OCI-LY7 (cell line): ENCODE data around the gene GJA5. TPM values are rescaled to one million over a fixed set of nuclear protein-coding genes. Genes with fewer than 3 reads are reported as not detected.

Source experiments
- BruUV-seq: library from RNA; stranded (reverse); fragments of 400-500 nt; replicated peaks from 2 replicates; lab custom pipeline; 2021; lab: Mats Ljungman, UMichigan
- CTCF ChIA-PET: fragments of 300-600 bp; sonication (Branson Sonifier 250); formaldehyde crosslinking; loops from one replicate; lab custom pipeline; 2022; ENCODE audit warnings: antibody characterized with exemption; ENCODE audit not compliant: unreplicated experiment; lab: Charles Lee
- POLR2A ChIA-PET: fragments of 300-600 bp; sonication (Branson Sonifier 250); formaldehyde crosslinking; loops from one replicate; lab custom pipeline; 2022; ENCODE audit warnings: antibody characterized with exemption; lab: Charles Lee
- DNase-seq: peaks from one replicate; pipeline ENCODE4 v3.0.0-alpha.2; 2015; ENCODE audit warnings: low spot score
- H2AFZ ChIP-seq: fragments of 200-600 bp; sonication (generic), shearing (Covaris generic); 2 replicates; pipeline ENCODE4 v1.6.1; 2014; ENCODE audit warnings: mild to moderate bottlenecking, antibody characterized with exemption, low read length, moderate library complexity
- H3K27ac ChIP-seq: fragments of 200-600 bp; sonication (generic); 2 replicates; pipeline ENCODE4 v1.5.1; 2014; ENCODE audit warnings: mixed run types, low read depth, mild to moderate bottlenecking, moderate library complexity, low read length, inconsistent platforms; ENCODE audit not compliant: poor library complexity, severe bottlenecking
- H3K36me3 ChIP-seq: fragments of 200-600 bp; sonication (generic); 2 replicates; pipeline ENCODE4 v1.6.1; 2014; ENCODE audit warnings: mild to moderate bottlenecking, antibody characterized with exemption, low read length, moderate library complexity, mixed read lengths; ENCODE audit not compliant: insufficient read depth
- H3K4me1 ChIP-seq: fragments of 200-600 bp; sonication (generic); 2 replicates; pipeline ENCODE4 v1.5.1; 2014; ENCODE audit warnings: mild to moderate bottlenecking, low read length; ENCODE audit not compliant: insufficient read depth, poor library complexity, severe bottlenecking
- H3K4me2 ChIP-seq: fragments of 200-600 bp; sonication (generic); 2 replicates; pipeline ENCODE4 v1.6.1; 2014; ENCODE audit warnings: mild to moderate bottlenecking, low read length
- H3K4me3 ChIP-seq: fragments of 200-600 bp; sonication (generic); 2 replicates; pipeline ENCODE4 v1.5.1; 2014; ENCODE audit warnings: mild to moderate bottlenecking, low read depth, low read length; ENCODE audit not compliant: poor library complexity, severe bottlenecking
- H3K79me2 ChIP-seq: fragments of 200-600 bp; sonication (generic); 2 replicates; pipeline ENCODE4 v1.6.1; 2016; ENCODE audit warnings: low read depth, mild to moderate bottlenecking, low read length, moderate library complexity, mixed read lengths; ENCODE audit not compliant: insufficient read depth
- H3K9me2 ChIP-seq: fragments of 200-600 bp; sonication (generic); 2 replicates; pipeline ENCODE4 v1.6.1; 2016; ENCODE audit warnings: mild to moderate bottlenecking, low read length, mixed read lengths; ENCODE audit not compliant: insufficient read depth
- H3K9me3 ChIP-seq: fragments of 200-600 bp; sonication (generic); 2 replicates; pipeline ENCODE4 v1.6.1; 2014; ENCODE audit warnings: mild to moderate bottlenecking, mixed run types, low read length, mixed read lengths
- H4K20me1 ChIP-seq: fragments of 200-600 bp; sonication (generic); 2 replicates; pipeline ENCODE4 v1.6.1; 2014; ENCODE audit warnings: mild to moderate bottlenecking, antibody characterized with exemption, low read length, moderate library complexity, mixed read lengths; ENCODE audit not compliant: insufficient read depth
- EZH2phosphoT487 ChIP-seq: fragments of 200-600 bp; sonication (generic); IDR thresholded peaks from 2 replicates; pipeline ENCODE4 v1.6.1; 2018; ENCODE audit warnings: low read depth, borderline replicate concordance, mild to moderate bottlenecking, mixed run types, antibody characterized with exemption, low read length, moderate library complexity, mixed read lengths
- intact Hi-C: fragments of 100-400 bp; cut with micrococcal nuclease; formaldehyde crosslinking; loops from one replicate; pipeline ENCODE4 v1.10.0; 2022; ENCODE audit not compliant: unreplicated experiment
- total RNA-seq, 2 experiments: library from RNA; depleted of rRNA in 1 of 2; stranded (reverse); fragments of >200 nt in 1 of 2; shearing (Covaris generic) in 1 of 2; gene quantifications; 2 replicates each; pipeline ENCODE4 v1.2.3, GENCODE V29; 2014 to 2022
- TF ChIP-seq, protein P1 (sequence below): fragments of 200-600 bp; sonication (generic); conservative IDR thresholded peaks from 2 replicates; pipeline ENCODE4 v1.5.1; 2014; ENCODE audit warnings: mild to moderate bottlenecking, antibody characterized with exemption, low read length, moderate library complexity, mixed read lengths

The GJA5 gene
- total RNA-seq, 2 experiments from 2014 or later: not detected

GRCh38 chr1:147717706-147718097, 42.7 kb downstream of the GJA5 start:
- Histone ChIP-seq H4K20me1 (no peaks in the 10 kb centered on the region), H3K4me3 (no peak overlapping the region), H3K79me2 (no peaks in the 10 kb centered on the region), H3K9me3 (peaks cover 14% of the 10 kb centered on the region), H3K4me1 (peaks cover 7% of the 10 kb centered on the region), H3K27ac (no peak overlapping the region), H3K9me2 (no peaks in the 10 kb centered on the region), H3K4me2 (no peak overlapping the region), H2AFZ (no peak overlapping the region), H3K36me3 (no peaks in the 10 kb centered on the region)
- intact Hi-C loops: no loop called here
- DNase-seq: no peak
- ChIA-PET POLR2A (no interaction called here), CTCF (no interaction called here)
- BruUV-seq: no TSS peak
- TF ChIP-seq EZH2phosphoT487: no peak
- TF ChIP-seq, protein P1, sequence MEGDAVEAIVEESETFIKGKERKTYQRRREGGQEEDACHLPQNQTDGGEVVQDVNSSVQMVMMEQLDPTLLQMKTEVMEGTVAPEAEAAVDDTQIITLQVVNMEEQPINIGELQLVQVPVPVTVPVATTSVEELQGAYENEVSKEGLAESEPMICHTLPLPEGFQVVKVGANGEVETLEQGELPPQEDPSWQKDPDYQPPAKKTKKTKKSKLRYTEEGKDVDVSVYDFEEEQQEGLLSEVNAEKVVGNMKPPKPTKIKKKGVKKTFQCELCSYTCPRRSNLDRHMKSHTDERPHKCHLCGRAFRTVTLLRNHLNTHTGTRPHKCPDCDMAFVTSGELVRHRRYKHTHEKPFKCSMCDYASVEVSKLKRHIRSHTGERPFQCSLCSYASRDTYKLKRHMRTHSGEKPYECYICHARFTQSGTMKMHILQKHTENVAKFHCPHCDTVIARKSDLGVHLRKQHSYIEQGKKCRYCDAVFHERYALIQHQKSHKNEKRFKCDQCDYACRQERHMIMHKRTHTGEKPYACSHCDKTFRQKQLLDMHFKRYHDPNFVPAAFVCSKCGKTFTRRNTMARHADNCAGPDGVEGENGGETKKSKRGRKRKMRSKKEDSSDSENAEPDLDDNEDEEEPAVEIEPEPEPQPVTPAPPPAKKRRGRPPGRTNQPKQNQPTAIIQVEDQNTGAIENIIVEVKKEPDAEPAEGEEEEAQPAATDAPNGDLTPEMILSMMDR: no peak

- intact Hi-C loops: no loop called here
- POLR2A ChIA-PET: no interaction called here
- DNase-seq: peak; percentile 39
- BruUV-seq: no TSS peak
- Histone ChIP-seq H3K27ac (no peak overlapping the region), H3K4me1 (peaks cover 7% of the 10 kb centered on the region), H4K20me1 (no peaks in the 10 kb centered on the region), H2AFZ (peak overlapping the region; percentile 41; the same call in 1 of the 2 replicates), H3K79me2 (no peaks in the 10 kb centered on the region), H3K9me3 (peaks cover 14% of the 10 kb centered on the region), H3K4me3 (no peak overlapping the region), H3K9me2 (no peaks in the 10 kb centered on the region), H3K4me2 (no peak overlapping the region), H3K36me3 (no peaks in the 10 kb centered on the region)
- CTCF ChIA-PET: no interaction called here
- TF ChIP-seq EZH2phosphoT487: no peak
- TF ChIP-seq, protein P1: no peak
These were observed 43.2 kb downstream of the GJA5 start for GRCh38 chr1:147717051-147717705.

- Histone ChIP-seq H3K4me2 (no peak overlapping the region), H3K27ac (no peak overlapping the region), H4K20me1 (no peaks in the 10 kb centered on the region), H3K36me3 (no peaks in the 10 kb centered on the region), H3K79me2 (no peaks in the 10 kb centered on the region), H3K9me2 (no peaks in the 10 kb centered on the region), H3K9me3 (no peaks in the 10 kb centered on the region), H2AFZ (no peak overlapping the region), H3K4me1 (peaks cover 7% of the 10 kb centered on the region), H3K4me3 (no peak overlapping the region)
- DNase-seq: no peak
- POLR2A ChIA-PET: no interaction called here
- intact Hi-C loops: no loop called here
- TF ChIP-seq EZH2phosphoT487: no peak
- TF ChIP-seq, protein P1: no peak
- no TSS peak for BruUV-seq
- CTCF ChIA-PET: no interaction called here
These were observed 47.8 kb downstream of the GJA5 start for GRCh38 chr1:147712605-147713004.
